ENCODE measurements around the gene IGFLR1.
"Not testable (repeated sequence)": the region's sequence is repeated elsewhere in the genome, so short reads cannot be mapped to it uniquely, and the experiment has no call there.

IGFLR1 gene

GRCh38 chr19:35704218-35704617 lies 38.0 kb downstream of the IGFLR1 start, which contains the start of gene ZBTB32:
ZBTB32 (plus strand) TSS chr19:35704558; CDS start chr19:35714627, 10,069 bp downstream.
- DNase-seq (ENCODE audit: low spot score): no peak

- no peak for DNase-seq (ENCODE audit: low spot score)
Observed at GRCh38 chr19:35703343-35703742, 38.9 kb downstream of the IGFLR1 start.

GRCh38 chr19:35702223-35703012 lies 39.8 kb downstream of the IGFLR1 start:
- DNase-seq (ENCODE audit: low spot score): peak; percentile 96

GRCh38 chr19:35696835-35697234 lies 45.4 kb downstream of the IGFLR1 start:
- no peak for DNase-seq (ENCODE audit: low spot score)

- DNase-seq (ENCODE audit: low spot score): no peak
Observed at GRCh38 chr19:35695895-35696422, 46.3 kb downstream of the IGFLR1 start.

GRCh38 chr19:35693835-35694599 lies 48.2 kb downstream of the IGFLR1 start:
- DNase-seq (ENCODE audit: low spot score): peak; percentile 77

- no peak for DNase-seq (ENCODE audit: low spot score)
Observed at GRCh38 chr19:35693422-35693821, 48.8 kb downstream of the IGFLR1 start.

GRCh38 chr19:35692010-35692409 lies 50.2 kb downstream of the IGFLR1 start:
- DNase-seq (ENCODE audit: low spot score): no peak

GRCh38 chr19:35691106-35691505 lies 51.1 kb downstream of the IGFLR1 start:
- not testable (repeated sequence) for DNase-seq (ENCODE audit: low spot score)

- no peak for DNase-seq (ENCODE audit: low spot score)
Observed at GRCh38 chr19:35689836-35690235, 52.4 kb downstream of the IGFLR1 start.
